Transverse colon (tissue), 4 donors: ENCODE measurements around the gene SLC36A2. TPM values are rescaled to one million over a fixed set of nuclear protein-coding genes. Genes with fewer than 3 reads are reported as not detected.

Experiments used
- DNase-seq: peaks from one replicate; pipeline ENCODE4 v3.0.0-alpha.2; 2019
- H3K27ac ChIP-seq, 4 donors: fragments of 200-600 bp; sonication (generic); 2 replicates each; pipeline ENCODE4 v1.5.1; 2016 to 2018; ENCODE audit warnings: inconsistent platforms in 4 of 4
- H3K27me3 ChIP-seq: fragments of 200-600 bp; sonication (generic); 2 replicates; pipeline ENCODE4 v1.5.1; 2017; ENCODE audit warnings: inconsistent platforms
- H3K36me3 ChIP-seq, 4 donors: fragments of 200-600 bp; sonication (generic); 2 replicates each; pipeline ENCODE4 v1.5.1; 2017 to 2019; ENCODE audit warnings: inconsistent platforms in 4 of 4
- H3K4me1 ChIP-seq, 4 donors: fragments of 200-600 bp; sonication (generic); 2 replicates each; pipeline ENCODE4 v1.5.1; 2017 to 2020; ENCODE audit warnings: inconsistent platforms in 4 of 4
- H3K4me3 ChIP-seq, 4 donors: fragments of 200-600 bp; sonication (generic); 1 replicate in 1 of 4; 2 replicates in 3 of 4; pipeline versions ENCODE4 v1.5.1 to v1.6.1; 2017 to 2019; ENCODE audit warnings: inconsistent platforms in 4 of 4
- H3K9me3 ChIP-seq, 2 donors: fragments of 200-600 bp; sonication (generic); 2 replicates each; pipeline ENCODE4 v1.5.1; 2017 to 2019; ENCODE audit warnings: inconsistent platforms in 2 of 2
- EP300 ChIP-seq: sonication (generic); formaldehyde crosslinking; IDR thresholded peaks from one replicate; pipeline ENCODE4 v1.6.1; 2017; ENCODE audit warnings: antibody characterized with exemption, low read depth
- POLR2A ChIP-seq: fragments of 450-650 bp; IDR thresholded peaks from one replicate; pipeline ENCODE4 v1.6.1; 2016; ENCODE audit warnings: antibody characterized with exemption, mild to moderate bottlenecking, moderate library complexity
- POLR2AphosphoS5 ChIP-seq, 3 donors: sonication (generic); formaldehyde crosslinking; IDR thresholded peaks; one replicate each; pipeline ENCODE4 v1.6.1; 2016; ENCODE audit warnings: antibody characterized with exemption in 3 of 3
- WGBS, 2 donors: methylation state at CpG; one replicate each; pipeline ENCODE4 v1.1.5; 2018; ENCODE audit warnings: low coverage in 1 of 2; 5-methylcytosine and 5-hydroxymethylcytosine counted together
- in situ Hi-C, 4 donors: fragments of 200-750 bp; cut with MboI; loops; one replicate each; pipeline versions ENCODE4 v1.15.0 to v1.15.1; 2017; ENCODE audit warnings: low sequenced_read_pairs in 3 of 4, low pct_ligation_motif_present in 1 of 4, low pct_unique_long_range_greater_than_20kb in 1 of 4
- intact Hi-C: fragments of 100-400 bp; cut with DNase I; formaldehyde crosslinking; loops from one replicate; pipeline ENCODE4 v1.15.1; 2023; ENCODE audit warnings: low total_unique reads
- total RNA-seq, 4 donors: library from RNA; depleted of rRNA; stranded (reverse); fragments of >200 nt; gene quantifications; one replicate each; pipeline ENCODE4 v1.1.0, GENCODE V29; 2016
- TF ChIP-seq, protein P1 (sequence below), 5 experiments: fragments of 200-600 bp in 3 of 5; fragments of 450-650 bp in 2 of 5; sonication (generic) in 3 of 5; IDR thresholded peaks; 1 replicate in 2 of 5; 2 replicates in 3 of 5; pipeline ENCODE4 v1.5.1; 2016 to 2017; ENCODE audit warnings: antibody characterized with exemption in 5 of 5, inconsistent platforms in 3 of 5, mild to moderate bottlenecking in 2 of 5, moderate library complexity in 1 of 5

SLC36A2 gene
- total RNA-seq, 4 donors from 2014 or later = not detected

GRCh38 chr5:151348789-151349188 is 1.4 kb upstream of the SLC36A2 start:
- 47 to 62% methylated on average over 3 to 6 of the region's 6 CpGs for WGBS, 2 donors
- in situ Hi-C loops (no loop called here), intact Hi-C loops (no loop called here)
- Histone ChIP-seq H3K27ac (no peak overlapping the region), H3K4me3 (no peak overlapping the region), H3K36me3 (no peaks in the 10 kb centered on the region), H3K27me3 (peaks cover 11% of the 10 kb centered on the region), H3K4me1 (no peaks in the 10 kb centered on the region), H3K9me3 (no peaks in the 10 kb centered on the region)
- TF ChIP-seq POLR2AphosphoS5 (IDR thresholded peaks at IDR 0.05) = no peak
- TF ChIP-seq EP300 = no peak
- TF ChIP-seq, protein P1, sequence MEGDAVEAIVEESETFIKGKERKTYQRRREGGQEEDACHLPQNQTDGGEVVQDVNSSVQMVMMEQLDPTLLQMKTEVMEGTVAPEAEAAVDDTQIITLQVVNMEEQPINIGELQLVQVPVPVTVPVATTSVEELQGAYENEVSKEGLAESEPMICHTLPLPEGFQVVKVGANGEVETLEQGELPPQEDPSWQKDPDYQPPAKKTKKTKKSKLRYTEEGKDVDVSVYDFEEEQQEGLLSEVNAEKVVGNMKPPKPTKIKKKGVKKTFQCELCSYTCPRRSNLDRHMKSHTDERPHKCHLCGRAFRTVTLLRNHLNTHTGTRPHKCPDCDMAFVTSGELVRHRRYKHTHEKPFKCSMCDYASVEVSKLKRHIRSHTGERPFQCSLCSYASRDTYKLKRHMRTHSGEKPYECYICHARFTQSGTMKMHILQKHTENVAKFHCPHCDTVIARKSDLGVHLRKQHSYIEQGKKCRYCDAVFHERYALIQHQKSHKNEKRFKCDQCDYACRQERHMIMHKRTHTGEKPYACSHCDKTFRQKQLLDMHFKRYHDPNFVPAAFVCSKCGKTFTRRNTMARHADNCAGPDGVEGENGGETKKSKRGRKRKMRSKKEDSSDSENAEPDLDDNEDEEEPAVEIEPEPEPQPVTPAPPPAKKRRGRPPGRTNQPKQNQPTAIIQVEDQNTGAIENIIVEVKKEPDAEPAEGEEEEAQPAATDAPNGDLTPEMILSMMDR (IDR thresholded peaks at IDR 0.05) = no peak
- no peak for TF ChIP-seq POLR2A
- DNase-seq = no peak

DNA sequence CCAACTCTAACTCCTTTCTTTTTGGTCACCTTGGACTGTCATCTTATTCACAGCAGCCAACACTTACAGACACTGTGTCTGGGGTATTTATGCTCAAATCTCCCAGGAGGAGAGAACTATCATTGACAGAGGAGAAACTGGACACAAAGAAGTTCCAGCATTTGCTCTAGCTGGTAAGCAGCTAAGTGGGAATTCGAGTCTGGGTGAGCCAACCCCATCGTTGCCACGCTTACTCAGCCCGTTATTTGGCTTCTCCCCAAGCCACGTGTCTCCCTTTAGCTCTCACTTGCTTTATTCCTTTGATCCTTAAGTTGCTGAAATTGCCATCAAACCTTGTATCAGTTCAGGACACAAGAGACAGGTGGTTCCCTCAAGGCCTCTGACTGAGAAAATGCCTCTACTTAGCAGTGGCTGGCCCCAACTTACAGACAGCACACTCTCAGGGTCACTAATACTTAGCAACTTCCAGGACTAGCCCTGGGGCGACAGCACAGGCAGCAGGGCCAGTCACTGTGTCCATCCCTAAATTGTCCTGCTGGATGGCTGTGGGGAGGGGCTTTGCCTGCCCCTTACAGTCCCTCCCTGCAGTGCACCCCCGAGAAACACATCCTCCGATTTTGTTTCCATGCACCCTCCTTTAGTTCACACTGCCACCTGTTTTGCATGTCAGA is 1.4 kb downstream of the SLC36A2 start:
- 33 to 42% methylated on average over 3 to 8 of the region's 8 CpGs for WGBS, 2 donors
- H3K9me3 ChIP-seq = no peaks in the 10 kb centered on the region
- TF ChIP-seq POLR2A (no peak), EP300 (no peak), POLR2AphosphoS5 (IDR thresholded peaks at IDR 0.05) (no peak)
- TF ChIP-seq, protein P1 (IDR thresholded peaks at IDR 0.05) = no peak
- H3K4me1 ChIP-seq = no peaks in the 10 kb centered on the region
- H3K27me3 ChIP-seq = peaks cover 16% of the 10 kb centered on the region
- DNase-seq = no peak
- intact Hi-C loops = no loop called here
- H3K36me3 ChIP-seq = no peaks in the 10 kb centered on the region
- H3K27ac ChIP-seq = no peak overlapping the region
- no peak overlapping the region for H3K4me3 ChIP-seq
- in situ Hi-C loops = no loop called here

DNA sequence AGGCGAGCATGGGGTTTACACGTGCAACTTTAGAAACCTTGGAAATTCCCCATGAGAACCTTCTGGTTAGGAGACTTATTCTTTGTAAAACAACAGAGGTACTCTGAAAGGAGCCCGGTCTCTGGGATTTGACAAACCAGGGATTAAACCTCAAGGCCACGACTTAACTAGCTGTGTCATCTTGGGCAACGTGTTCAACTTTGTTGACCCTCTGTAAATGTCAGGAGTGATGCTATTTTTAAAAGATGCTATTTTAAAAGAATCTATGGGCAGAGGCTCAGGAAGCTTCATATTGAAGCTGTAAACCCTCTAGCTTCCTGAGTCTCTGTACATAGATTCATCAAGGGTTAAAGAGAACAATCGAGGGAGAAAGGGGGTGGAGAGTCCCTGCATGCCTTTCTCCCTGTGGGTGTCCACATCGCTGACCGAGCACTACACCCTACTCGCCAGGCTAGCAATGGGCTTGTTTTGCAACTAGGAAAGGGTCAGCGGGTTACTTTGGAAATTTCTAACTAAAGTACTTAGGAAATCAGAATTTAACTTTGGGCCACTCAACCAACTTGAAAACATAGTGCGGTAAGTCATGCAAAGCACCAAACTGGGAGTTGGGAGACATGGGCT is 2.1 kb downstream of the SLC36A2 start:
- in situ Hi-C loops = no loop called here
- 42 to 53% methylated on average over 3 to 11 of the region's 11 CpGs for WGBS, 2 donors
- Histone ChIP-seq H3K36me3 (no peaks in the 10 kb centered on the region), H3K4me1 (no peaks in the 10 kb centered on the region), H3K27me3 (peaks cover 16% of the 10 kb centered on the region), H3K9me3 (no peaks in the 10 kb centered on the region), H3K27ac (no peak overlapping the region), H3K4me3 (no peak overlapping the region)
- intact Hi-C loops = no loop called here
- TF ChIP-seq EP300 = no peak
- TF ChIP-seq, protein P1 (IDR thresholded peaks at IDR 0.05) = no peak
- no peak for TF ChIP-seq POLR2A
- no peak for TF ChIP-seq POLR2AphosphoS5 (IDR thresholded peaks at IDR 0.05)
- DNase-seq = no peak

GRCh38 chr5:151344088-151344487 is 3.3 kb downstream of the SLC36A2 start:
- TF ChIP-seq, protein P1 (IDR thresholded peaks at IDR 0.05) = no peak
- TF ChIP-seq POLR2A (no peak), EP300 (no peak), POLR2AphosphoS5 (IDR thresholded peaks at IDR 0.05) (no peak)
- H3K27me3 ChIP-seq = peaks cover 16% of the 10 kb centered on the region
- H3K36me3 ChIP-seq = no peaks in the 10 kb centered on the region
- intact Hi-C loops (loop anchor here (5.0 kb wide), 1 partner anchor 1232 kb away; no protein-coding TSS in a partner anchor), in situ Hi-C loops (no loop called here)
- DNase-seq = no peak
- no peak overlapping the region for H3K4me3 ChIP-seq
- H3K9me3 ChIP-seq = no peaks in the 10 kb centered on the region
- no peaks in the 10 kb centered on the region for H3K4me1 ChIP-seq
- WGBS, 2 donors = 93% methylated on average over 7 of the region's 7 CpGs; no CpG with 5 or more reads in 1 of the 2 donors
- H3K27ac ChIP-seq = no peak overlapping the region
